Neural progenitor cell (in vitro differentiated cells): Measurements from ENCODE around the gene SMIM31. TPM values are rescaled to one million over a fixed set of nuclear protein-coding genes. Genes with fewer than 3 reads are reported as not detected.

Source experiments
- DNase-seq: peaks from one replicate; pipeline ENCODE4 v3.0.0-alpha.2; 2016; ENCODE audit warnings: low spot score
- H2AFZ ChIP-seq: fragments of 200-600 bp; sonication (generic); replicated peaks from 2 replicates; pipeline ENCODE4 v1.6.1; 2016; ENCODE audit warnings: antibody characterized with exemption
- H3F3A ChIP-seq: fragments of 200-600 bp; sonication (generic); 2 replicates; pipeline ENCODE4 v1.6.1; 2016; ENCODE audit warnings: antibody characterized with exemption, low read depth
- H3K27ac ChIP-seq: fragments of 200-600 bp; sonication (generic); 2 replicates; pipeline ENCODE4 v1.5.1; 2016; ENCODE audit warnings: mild to moderate bottlenecking
- H3K27me3 ChIP-seq: fragments of 200-600 bp; sonication (generic); 2 replicates; pipeline ENCODE4 v1.6.1; 2016; ENCODE audit warnings: mild to moderate bottlenecking, moderate library complexity
- H3K36me3 ChIP-seq: fragments of 200-600 bp; sonication (generic); 2 replicates; pipeline ENCODE4 v1.5.1; 2016
- H3K4me1 ChIP-seq: fragments of 200-600 bp; sonication (generic); 2 replicates; pipeline ENCODE4 v1.6.1; 2016; ENCODE audit warnings: mixed run types
- H3K4me2 ChIP-seq: fragments of 200-600 bp; sonication (generic); 2 replicates; pipeline ENCODE4 v1.6.1; 2016
- H3K4me3 ChIP-seq: fragments of 200-600 bp; sonication (generic); 2 replicates; pipeline ENCODE4 v1.5.1; 2016
- H3K79me2 ChIP-seq: fragments of 200-600 bp; sonication (generic); 2 replicates; pipeline ENCODE4 v1.6.1; 2016; ENCODE audit warnings: low read depth
- H3K9ac ChIP-seq: fragments of 200-600 bp; sonication (generic); 2 replicates; pipeline ENCODE4 v1.6.1; 2016
- H3K9me3 ChIP-seq: fragments of 200-600 bp; sonication (generic); 2 replicates; pipeline ENCODE4 v1.5.1; 2016; ENCODE audit warnings: low read depth
- H4K20me1 ChIP-seq: fragments of 200-600 bp; sonication (generic); 2 replicates; pipeline ENCODE4 v1.6.1; 2016; ENCODE audit warnings: low read depth
- H3K27ac Mint-ChIP-seq: 3 replicates; pipeline ENCODE4 v1.8.0; 2021; ENCODE audit warnings: mixed read lengths
- H3K27me3 Mint-ChIP-seq: 2 replicates; pipeline ENCODE4 v1.8.0; 2022; ENCODE audit warnings: low read depth, mild to moderate bottlenecking, inconsistent platforms, moderate library complexity, mixed read lengths; ENCODE audit not compliant: insufficient read depth
- H3K36me3 Mint-ChIP-seq: 3 replicates; pipeline ENCODE4 v1.8.0; 2021; ENCODE audit warnings: mixed read lengths
- H3K4me1 Mint-ChIP-seq: 3 replicates; pipeline ENCODE4 v1.8.0; 2021; ENCODE audit warnings: mixed read lengths
- H3K4me3 Mint-ChIP-seq: 3 replicates; pipeline ENCODE4 v1.8.0; 2021; ENCODE audit warnings: mild to moderate bottlenecking, moderate library complexity, mixed read lengths
- H3K9me3 Mint-ChIP-seq: 3 replicates; pipeline ENCODE4 v1.8.0; 2020; ENCODE audit warnings: mixed read lengths
- CTCF ChIP-seq: fragments of 200-600 bp; sonication (generic); IDR thresholded peaks from 2 replicates; pipeline ENCODE4 v1.5.1; 2017; ENCODE audit warnings: antibody characterized with exemption, mild to moderate bottlenecking
- EZH2 ChIP-seq: fragments of 200-600 bp; sonication (generic); IDR thresholded peaks from 2 replicates; pipeline ENCODE4 v1.6.1; 2017; ENCODE audit warnings: antibody characterized with exemption, mild to moderate bottlenecking, moderate library complexity
- EZH2phosphoT487 ChIP-seq: fragments of 200-600 bp; sonication (generic); IDR thresholded peaks from 2 replicates; pipeline ENCODE4 v1.6.1; 2017; ENCODE audit warnings: antibody characterized with exemption
- total RNA-seq: library from RNA; depleted of rRNA; stranded (reverse); fragments of >200 nt; gene quantifications from 2 replicates; pipeline ENCODE4 v1.2.3, GENCODE V29; 2015; ENCODE audit warnings: low replicate concordance

Gene SMIM31
- total RNA-seq, 1 donor from 2014 or later, result not detected

GRCh38 chr4:164819366-164819765, 65.4 kb downstream of the SMIM31 start:
- H3K4me1 Mint-ChIP-seq, result peaks cover 7% of the 10 kb centered on the region
- H2AFZ ChIP-seq, result no peak overlapping the region

GRCh38 chr4:164821711-164822110, 67.8 kb downstream of the SMIM31 start:
- H3K27ac ChIP-seq, result peak overlapping the region; percentile 18

More at GRCh38 chr4:164819366-164819765, 65.4 kb downstream of the SMIM31 start:
- Mint-ChIP-seq H3K9me3 (no peaks in the 10 kb centered on the region), H3K27ac (no peak overlapping the region), H3K4me3 (no peak overlapping the region), H3K27me3 (no peaks in the 10 kb centered on the region), H3K36me3 (no peaks in the 10 kb centered on the region)
- Histone ChIP-seq H3K9ac (no peak overlapping the region), H3K27me3 (no peaks in the 10 kb centered on the region), H3F3A (peaks cover 11% of the 10 kb centered on the region), H3K27ac (no peak overlapping the region), H3K4me2 (no peak overlapping the region), H4K20me1 (no peaks in the 10 kb centered on the region), H3K4me1 (peaks cover 26% of the 10 kb centered on the region), H3K36me3 (no peaks in the 10 kb centered on the region), H3K4me3 (no peak overlapping the region), H3K9me3 (no peaks in the 10 kb centered on the region), H3K79me2 (no peaks in the 10 kb centered on the region)
- DNase-seq, result no peak
- TF ChIP-seq CTCF (no peak), EZH2phosphoT487 (no peak), EZH2 (no peak)

GRCh38 chr4:164824581-164824980, 70.7 kb downstream of the SMIM31 start:
- H3K4me1 Mint-ChIP-seq, result peaks cover 7% of the 10 kb centered on the region

More at GRCh38 chr4:164821711-164822110, 67.8 kb downstream of the SMIM31 start:
- no peaks in the 10 kb centered on the region for H3K27me3 Mint-ChIP-seq
- H3K36me3 Mint-ChIP-seq, result no peaks in the 10 kb centered on the region
- H3K27ac Mint-ChIP-seq, result no peak overlapping the region
- no peaks in the 10 kb centered on the region for H4K20me1 ChIP-seq
- no peak overlapping the region for H3K4me3 Mint-ChIP-seq
- no peak overlapping the region for H3K4me3 ChIP-seq
- TF ChIP-seq EZH2, result no peak
- TF ChIP-seq EZH2phosphoT487, result no peak
- TF ChIP-seq CTCF, result no peak
- no peaks in the 10 kb centered on the region for H3K27me3 ChIP-seq
- no peaks in the 10 kb centered on the region for H3K9me3 ChIP-seq
- no peaks in the 10 kb centered on the region for H3K9me3 Mint-ChIP-seq
- H3K9ac ChIP-seq, result no peak overlapping the region
- H3F3A ChIP-seq, result peaks cover 11% of the 10 kb centered on the region
- H2AFZ ChIP-seq, result no peak overlapping the region
- DNase-seq, result no peak
- peaks cover 26% of the 10 kb centered on the region for H3K4me1 ChIP-seq
- H3K79me2 ChIP-seq, result no peaks in the 10 kb centered on the region
- H3K4me1 Mint-ChIP-seq, result peaks cover 7% of the 10 kb centered on the region
- H3K4me2 ChIP-seq, result peak overlapping the region; percentile 55
- H3K36me3 ChIP-seq, result no peaks in the 10 kb centered on the region

More at GRCh38 chr4:164824581-164824980, 70.7 kb downstream of the SMIM31 start:
- no peak for DNase-seq
- Histone ChIP-seq H4K20me1 (no peaks in the 10 kb centered on the region), H2AFZ (no peak overlapping the region), H3K27me3 (no peaks in the 10 kb centered on the region), H3K4me1 (peaks cover 26% of the 10 kb centered on the region), H3K79me2 (no peaks in the 10 kb centered on the region), H3F3A (peaks cover 11% of the 10 kb centered on the region), H3K36me3 (no peaks in the 10 kb centered on the region), H3K27ac (no peak overlapping the region), H3K9me3 (no peaks in the 10 kb centered on the region), H3K4me3 (no peak overlapping the region), H3K4me2 (no peak overlapping the region), H3K9ac (no peak overlapping the region)
- Mint-ChIP-seq H3K4me3 (no peak overlapping the region), H3K27ac (no peak overlapping the region), H3K36me3 (no peaks in the 10 kb centered on the region), H3K9me3 (no peaks in the 10 kb centered on the region), H3K27me3 (peaks cover 2% of the 10 kb centered on the region)
- no peak for TF ChIP-seq CTCF
- TF ChIP-seq EZH2phosphoT487, result no peak
- no peak for TF ChIP-seq EZH2
